GM12801 (cell line): ENCODE results near the gene TEAD2.

Experiments
- TF ChIP-seq, protein P1 (sequence below): IDR thresholded peaks from one replicate; pipeline ENCODE4 v1.5.1; 2011; ENCODE audit warnings: control low read depth; ENCODE audit not compliant: insufficient read length; ENCODE audit errors: extremely low read depth

The TEAD2 gene

DNA sequence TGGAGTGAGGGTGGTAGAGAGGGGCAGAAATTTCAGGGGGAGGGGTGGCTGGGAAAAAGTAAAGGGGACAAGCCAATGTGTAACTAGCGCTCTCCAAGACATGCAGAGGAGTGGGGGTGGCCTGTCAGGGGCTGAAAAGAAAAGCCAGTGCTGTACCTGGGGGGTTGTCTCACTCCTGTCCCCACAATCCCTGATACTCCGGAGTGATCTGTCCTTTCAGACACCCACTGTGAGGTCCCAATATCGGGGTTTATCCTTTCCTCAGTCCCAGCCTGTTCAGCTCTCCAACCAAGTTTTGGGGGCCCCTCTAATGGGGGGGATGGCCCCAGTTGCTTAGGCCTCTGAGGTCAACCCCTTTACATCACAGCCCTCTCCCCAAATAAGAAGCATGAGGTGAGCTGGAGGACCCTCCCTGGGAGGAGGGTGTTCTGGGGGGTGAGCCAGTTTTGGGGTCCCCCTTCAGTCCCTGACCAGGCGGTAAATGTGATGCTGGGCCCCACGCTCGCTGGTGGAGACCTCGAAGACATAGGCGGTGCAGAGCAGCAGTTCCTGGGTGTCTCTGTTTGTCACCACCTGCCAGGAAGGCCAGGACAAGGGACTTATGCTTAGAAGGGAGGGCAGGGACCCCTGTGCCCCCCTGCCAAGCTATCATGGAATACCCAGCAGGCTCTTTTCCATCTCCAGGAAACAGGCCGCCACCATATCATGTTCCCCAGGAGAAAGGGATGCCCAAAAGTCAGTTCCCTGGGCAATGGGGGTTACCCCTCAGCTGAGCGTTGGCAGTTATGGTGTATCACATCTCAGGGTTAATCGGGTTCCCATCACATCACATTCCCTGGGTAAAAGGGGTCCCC lies 21.1 kb downstream of the TEAD2 start:
- TF ChIP-seq, protein P1, sequence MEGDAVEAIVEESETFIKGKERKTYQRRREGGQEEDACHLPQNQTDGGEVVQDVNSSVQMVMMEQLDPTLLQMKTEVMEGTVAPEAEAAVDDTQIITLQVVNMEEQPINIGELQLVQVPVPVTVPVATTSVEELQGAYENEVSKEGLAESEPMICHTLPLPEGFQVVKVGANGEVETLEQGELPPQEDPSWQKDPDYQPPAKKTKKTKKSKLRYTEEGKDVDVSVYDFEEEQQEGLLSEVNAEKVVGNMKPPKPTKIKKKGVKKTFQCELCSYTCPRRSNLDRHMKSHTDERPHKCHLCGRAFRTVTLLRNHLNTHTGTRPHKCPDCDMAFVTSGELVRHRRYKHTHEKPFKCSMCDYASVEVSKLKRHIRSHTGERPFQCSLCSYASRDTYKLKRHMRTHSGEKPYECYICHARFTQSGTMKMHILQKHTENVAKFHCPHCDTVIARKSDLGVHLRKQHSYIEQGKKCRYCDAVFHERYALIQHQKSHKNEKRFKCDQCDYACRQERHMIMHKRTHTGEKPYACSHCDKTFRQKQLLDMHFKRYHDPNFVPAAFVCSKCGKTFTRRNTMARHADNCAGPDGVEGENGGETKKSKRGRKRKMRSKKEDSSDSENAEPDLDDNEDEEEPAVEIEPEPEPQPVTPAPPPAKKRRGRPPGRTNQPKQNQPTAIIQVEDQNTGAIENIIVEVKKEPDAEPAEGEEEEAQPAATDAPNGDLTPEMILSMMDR: no peak

DNA sequence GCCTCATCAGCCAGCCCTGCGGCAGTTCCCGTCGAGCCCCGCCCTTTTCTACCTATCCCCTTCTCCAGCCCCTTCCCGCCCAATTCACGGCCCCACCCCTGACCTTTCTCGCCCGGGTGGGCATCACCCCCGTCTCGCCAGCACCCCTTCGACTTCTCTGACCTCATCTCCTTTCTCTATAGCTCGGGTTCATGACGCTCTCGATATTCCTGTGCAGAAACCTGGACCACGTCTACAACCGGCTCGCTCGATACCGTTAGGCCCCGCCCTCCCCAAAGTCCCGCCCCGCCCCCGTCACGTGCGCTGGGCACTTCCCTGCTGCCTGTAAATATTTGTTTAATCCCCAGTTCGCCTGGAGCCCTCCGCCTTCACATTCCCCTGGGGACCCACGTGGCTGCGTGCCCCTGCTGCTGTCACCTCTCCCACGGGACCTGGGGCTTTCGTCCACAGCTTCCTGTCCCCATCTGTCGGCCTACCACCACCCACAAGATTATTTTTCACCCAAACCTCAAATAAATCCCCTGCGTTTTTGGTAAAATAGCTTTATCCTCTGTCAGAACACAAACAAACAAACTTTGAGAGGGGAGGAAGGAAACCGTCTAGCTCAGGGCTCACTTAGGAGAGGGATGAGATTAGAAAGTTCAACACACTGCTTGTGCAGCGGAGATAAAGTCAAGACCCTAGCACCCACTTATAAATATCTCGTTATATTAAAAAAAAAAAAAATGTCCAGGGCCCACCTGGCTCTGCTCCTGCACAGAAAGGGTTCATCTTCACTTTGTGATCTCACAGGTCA lies 21.9 kb downstream of the TEAD2 start:
- TF ChIP-seq, protein P1: no peak

DNA sequence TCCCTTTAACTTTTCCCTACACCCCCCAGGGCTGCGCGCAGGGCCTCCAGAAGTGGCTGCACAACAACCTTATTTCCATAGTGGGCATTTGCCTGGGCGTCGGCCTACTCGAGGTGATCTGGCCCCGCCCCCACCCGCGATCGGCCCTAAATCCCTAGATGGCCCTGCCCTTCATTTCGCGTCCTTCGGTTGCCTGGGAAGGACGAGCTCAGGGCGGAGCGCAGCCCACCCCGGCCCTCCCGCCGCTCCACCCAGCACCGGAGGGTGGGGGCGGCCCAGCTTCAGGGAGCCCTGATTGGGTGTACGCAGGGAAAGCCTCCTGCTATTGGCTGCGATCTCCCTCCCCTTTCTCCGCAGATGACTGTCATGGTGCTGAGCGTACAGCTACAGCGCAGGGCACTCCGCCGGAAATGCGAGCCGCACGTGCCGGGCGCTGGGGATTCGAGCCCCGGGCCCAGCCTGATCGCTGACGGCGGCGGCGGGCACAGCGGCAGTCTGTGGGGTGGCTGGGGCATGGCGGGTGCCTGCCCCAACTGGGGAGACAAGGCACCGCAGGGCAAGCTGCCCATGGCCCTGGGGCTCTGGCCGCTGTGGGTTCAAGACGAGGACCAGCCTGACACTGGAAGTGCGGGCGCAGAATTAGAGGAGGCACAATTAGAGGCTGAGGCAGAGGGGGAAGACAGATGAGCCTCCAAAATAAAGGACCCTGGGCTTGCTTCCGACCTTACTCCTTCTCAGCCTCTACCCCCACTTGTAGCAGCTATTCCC lies 22.7 kb downstream of the TEAD2 start:
- TF ChIP-seq, protein P1: no peak

DNA sequence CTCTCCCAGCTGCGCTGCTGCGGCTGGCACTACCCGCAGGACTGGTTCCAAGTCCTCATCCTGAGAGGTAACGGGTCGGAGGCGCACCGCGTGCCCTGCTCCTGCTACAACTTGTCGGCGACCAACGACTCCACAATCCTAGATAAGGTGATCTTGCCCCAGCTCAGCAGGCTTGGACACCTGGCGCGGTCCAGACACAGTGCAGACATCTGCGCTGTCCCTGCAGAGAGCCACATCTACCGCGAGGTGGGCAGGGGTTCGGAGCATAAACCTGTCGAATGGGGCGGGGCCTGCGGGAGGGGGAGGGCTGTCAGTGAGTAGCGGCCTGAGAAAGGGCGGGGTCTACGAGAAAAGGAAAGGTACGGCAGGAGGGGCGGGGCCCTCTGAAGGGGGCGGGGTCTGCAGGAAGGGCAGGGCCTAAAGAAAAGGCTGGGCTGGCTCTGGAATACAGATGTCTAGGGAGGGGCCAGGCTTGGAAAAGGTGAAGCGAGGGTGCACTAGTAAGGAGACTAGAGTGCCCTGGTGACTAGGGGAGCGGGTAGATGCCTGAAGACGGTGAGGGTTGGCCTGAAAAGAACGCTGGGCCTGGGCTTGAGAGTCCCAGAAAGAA lies 23.4 kb downstream of the TEAD2 start:
- TF ChIP-seq, protein P1: no peak

DNA sequence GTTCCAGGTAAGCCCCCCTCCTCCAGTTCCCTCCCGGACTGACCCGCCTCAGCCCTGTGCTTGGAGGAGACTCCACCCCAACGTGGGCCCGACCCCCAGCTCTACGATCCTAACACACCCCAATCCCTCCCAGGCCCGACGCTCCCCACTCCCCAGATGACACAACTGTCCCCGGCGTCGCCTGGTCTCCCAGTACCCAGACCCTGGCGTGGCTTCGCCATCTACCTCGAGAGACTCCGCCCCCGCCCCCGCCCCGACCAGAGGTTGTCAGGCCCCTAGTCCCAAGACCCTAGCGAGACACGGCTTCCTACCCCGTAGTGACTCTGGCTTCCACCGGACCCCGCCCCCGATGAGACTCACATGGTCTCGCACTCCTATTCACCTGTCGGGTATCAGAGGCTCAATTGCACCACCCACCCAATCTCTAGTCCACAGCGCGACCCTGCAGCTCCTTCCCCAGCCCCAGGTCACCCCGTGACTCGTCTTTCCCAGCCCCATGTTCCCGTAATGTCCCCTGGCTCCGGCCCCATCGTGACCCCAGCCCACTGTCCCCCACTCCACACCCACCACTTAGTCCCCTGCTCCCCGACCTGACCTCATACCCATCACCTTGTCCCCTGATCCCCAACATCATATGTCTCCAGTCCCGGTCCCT lies 24.1 kb downstream of the TEAD2 start:
- TF ChIP-seq, protein P1: no peak

DNA sequence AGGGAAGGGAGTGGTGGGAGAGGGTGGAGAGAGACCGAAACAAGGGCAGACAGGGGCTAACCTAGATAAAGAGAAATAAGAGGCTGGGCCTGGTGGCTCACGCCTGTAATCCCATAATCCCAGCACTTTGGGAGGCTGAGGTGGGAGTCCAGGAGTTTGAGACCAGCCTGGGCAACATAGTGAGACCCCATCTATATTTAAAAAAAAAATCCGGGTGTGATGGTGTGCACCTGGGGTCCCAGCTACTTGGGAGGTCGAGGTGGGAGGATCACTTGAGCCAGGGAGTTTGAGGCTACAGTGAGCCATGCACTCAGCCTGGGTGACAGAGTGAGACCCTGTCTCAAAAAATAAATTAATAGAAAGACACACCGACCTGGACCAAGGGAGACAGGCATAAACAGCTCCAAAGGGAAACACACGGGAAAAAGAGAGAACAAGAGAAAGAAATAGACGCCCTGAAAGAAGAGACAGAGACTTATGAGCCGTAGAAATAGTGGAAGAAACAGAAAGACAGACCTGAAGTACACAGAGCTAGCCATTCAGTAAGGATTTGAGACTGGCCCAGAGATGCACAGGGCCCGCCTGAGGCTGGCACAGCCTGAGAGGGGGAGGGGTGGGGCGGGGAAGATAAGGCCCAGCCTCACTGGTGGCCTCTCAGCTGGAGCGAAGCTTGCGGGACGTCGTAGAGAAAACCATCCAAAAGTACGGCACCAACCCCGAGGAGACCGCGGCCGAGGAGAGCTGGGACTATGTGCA lies 24.8 kb downstream of the TEAD2 start:
- TF ChIP-seq, protein P1: no peak
